Stimulated activated CD8-positive, alpha-beta memory T cell treated with anti-CD3 and anti-CD28 coated beads, Interleukin-15, amount 100 ng/mL, for 48 hours (primary cell): Measurements from ENCODE around the gene RPUSD1.
"Not testable (repeated sequence)": the region's sequence is repeated elsewhere in the genome, so short reads cannot be mapped to it uniquely, and the experiment has no call there.

Experiments
- DNase-seq, 2 donors: peaks; one replicate each; pipeline ENCODE4 v3.0.0-alpha.2; 2020; ENCODE audit warnings: low read depth in 2 of 2

RPUSD1 gene

GRCh38 chr16:766008-766819 is 22.0 kb downstream of the RPUSD1 start:
- no peak for DNase-seq

DNA sequence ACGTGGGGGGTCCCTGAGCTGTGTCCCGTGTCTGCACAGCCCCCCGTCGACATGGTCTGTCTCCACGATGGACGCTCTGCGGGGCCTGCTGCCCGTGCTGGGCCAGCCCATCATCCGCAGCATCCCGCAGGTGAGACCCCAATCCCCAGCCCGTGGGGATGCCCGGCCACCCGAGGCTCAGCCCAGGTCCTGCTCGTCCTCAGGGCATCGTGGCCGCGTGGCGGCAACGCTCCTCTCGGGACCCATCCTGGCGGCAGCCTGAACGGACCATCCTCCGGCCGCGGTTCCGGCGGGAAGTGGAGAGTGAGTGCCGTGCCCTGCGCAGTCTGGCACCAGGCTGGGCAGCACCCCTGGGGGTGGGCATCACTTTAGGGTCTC is 22.7 kb downstream of the RPUSD1 start:
- DNase-seq: no peak

GRCh38 chr16:764848-765487 is 23.2 kb downstream of the RPUSD1 start:
- no peak for DNase-seq

DNA sequence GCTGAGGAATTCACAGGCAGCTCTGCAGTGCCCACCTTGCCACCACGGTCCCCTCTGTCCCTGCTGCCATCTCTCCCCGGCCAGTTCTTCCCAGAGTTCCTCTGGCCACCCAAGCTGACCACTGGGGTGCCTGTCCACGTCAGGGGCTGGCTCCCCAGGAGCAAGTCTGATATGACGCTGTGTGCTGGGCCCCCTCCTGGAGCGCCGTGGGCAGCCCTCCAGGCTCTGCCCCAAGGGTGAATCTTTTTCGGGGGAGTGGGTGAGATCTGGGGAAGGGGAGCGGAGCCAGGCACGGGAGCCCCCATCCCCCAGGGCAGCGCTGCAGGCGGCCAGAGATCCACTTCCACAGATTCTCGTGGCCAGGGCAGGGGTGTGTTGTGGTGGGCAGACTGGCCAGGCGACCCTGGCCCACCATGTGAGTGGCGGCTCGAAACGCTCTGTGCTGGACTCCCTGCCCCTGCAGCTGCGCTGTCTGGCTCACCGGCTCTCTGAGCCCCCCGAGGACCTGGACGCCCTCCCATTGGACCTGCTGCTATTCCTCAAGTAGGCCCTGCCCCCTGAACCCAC is 23.9 kb downstream of the RPUSD1 start:
- no peak for DNase-seq

- no peak for DNase-seq
These were observed 24.6 kb downstream of the RPUSD1 start for GRCh38 chr16:763369-764183.

GRCh38 chr16:762595-763268 is 25.4 kb downstream of the RPUSD1 start:
- DNase-seq: no peak

DNA sequence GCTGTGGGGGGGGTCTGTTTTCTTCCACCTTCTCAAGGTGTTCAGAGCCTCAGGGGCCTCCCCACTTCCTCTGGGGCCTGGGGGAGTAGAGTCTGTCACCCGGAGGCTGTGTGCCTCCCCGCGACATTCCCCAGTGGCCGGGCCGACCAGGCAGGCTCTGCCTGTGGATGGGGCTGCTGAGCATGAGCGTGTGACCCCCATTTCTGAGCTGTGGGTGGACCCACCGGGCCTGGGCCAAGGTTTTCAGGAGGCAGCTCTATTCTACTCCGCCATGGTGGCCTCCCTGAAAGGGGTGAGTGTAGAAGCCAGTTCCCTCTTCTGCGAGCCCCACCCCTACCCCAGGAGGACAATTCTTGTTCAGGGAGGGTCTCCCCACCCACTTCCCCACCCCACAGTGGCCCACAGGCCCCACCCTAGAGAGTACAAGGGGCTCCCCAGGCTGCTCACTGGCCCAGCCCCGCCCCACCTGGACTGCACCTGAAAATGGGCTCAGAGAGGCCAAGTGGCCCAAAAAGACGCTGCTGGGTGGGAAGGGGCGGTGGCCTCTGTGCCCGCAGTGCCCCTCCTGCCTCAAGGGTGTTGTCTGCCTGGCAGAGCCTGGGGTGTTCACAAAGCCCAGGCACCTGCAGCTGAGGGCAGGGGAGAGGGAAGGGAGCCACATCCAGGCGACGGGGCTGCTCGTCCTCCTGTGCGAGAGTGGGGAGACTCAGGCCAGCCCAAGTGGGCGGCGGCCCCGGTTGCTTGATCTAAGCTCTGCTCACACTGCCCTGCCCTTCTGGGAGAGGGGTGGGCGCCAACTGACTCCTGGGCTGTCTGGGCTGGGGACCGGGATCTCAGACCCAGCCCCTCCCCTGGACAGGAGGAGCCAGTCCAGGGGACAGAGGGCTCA is 26.3 kb downstream of the RPUSD1 start:
- no peak for DNase-seq

GRCh38 chr16:760545-761343 is 27.4 kb downstream of the RPUSD1 start, which contains the start of gene MSLN:
MSLN (plus strand) TSS chr16:760734; CDS start chr16:762681, 1,947 bp downstream.
- DNase-seq: no peak

DNA sequence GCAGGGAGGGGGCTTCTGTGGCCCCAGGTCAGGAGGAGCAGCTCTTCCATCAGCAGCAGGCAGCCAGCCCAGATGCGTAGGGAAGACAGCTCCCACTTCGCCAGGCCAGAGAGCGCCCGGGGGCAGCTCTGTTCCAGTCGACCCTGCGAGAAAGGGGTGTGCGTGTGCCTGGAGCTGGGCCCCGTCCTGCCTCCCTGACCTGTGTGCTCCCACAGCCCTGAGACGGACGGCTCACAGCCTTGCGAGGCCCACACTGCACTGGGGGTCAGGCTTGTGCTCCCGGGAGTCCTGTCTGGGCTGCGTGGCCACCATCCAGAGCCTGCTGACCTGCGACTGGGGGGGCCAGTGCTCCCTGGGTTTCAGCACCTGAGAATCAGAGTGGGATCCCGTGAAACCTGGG is 28.1 kb downstream of the RPUSD1 start:
- no peak for DNase-seq

GRCh38 chr16:759110-759910 is 28.9 kb downstream of the RPUSD1 start:
- DNase-seq: no peak

DNA sequence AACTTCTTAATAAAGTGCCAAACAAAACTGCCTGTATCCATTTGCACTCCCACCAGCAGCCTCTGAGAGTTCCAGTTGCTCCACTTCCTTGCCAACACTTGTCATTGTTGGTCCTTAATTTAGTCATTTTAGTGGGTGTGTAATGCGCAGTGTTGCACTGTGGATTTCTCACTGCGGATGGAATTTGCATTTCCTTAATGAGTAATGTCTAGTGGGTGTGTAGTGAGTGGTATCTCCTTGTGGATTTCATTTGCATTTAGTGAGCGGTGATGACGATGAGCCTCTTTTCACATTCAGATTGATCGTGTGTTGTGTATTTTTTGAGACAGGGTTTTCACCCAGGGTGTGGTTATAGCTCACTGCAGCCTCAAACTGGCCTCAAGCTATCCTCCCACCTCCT is 31.8 kb downstream of the RPUSD1 start:
- no peak for DNase-seq

DNA sequence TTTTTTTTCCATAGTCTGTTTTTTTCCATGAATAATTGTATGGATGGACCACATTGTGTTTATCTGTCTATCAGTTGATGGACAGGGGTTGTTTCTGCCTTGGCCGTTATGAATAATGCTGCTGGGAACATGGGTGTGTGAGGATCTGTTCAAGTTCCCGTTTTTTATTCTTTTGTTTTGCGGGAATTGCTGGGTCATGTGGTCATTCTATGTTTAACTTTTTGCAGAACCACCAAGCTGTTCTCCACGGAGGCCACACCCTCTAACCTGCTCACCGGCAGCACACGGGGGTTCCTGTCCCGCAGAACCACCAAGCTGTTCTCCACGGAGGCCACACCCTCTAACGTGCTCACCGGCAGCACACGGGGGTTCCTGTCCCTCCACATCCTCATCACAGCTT is 33.5 kb downstream of the RPUSD1 start:
- no peak for DNase-seq

DNA sequence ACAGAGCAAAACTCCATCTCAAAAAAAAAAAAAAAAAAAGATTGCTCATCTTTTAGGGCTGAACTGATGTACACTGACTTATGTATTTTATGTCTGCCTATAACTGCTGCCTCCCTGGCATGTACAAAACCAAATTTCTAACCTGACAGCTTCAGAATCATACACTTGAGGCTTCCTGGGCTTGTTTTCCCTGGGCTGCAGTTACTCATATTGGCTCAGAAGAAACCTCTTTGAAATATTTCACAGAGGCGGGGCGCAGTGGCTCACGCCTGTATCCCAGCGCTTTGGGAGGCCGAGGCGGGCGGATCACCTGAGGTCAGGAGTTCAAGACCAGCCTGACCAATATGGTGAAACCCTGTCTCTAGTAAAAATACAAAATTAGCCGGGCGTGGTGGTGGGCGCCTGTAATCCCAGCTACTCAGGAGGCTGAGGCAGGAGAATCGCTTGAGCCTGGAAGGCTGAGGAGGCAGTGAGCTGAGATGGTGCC is 34.0 kb downstream of the RPUSD1 start:
- DNase-seq: not testable (repeated sequence)

DNA sequence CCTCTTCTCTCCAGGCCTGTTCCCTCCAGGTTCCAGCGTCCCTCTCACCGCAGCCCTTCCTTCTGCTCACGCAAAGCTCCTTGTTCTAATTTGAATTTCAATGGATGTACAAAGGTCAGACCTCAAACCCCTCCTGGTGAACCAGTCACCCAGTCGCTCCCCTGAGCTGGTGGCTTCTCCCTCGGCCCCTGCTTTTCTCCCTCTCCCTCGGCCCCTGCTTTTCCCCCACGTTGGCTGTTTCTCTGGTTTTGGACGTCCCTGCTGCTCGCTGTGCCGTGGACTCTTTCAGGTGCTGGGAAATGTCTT is 36.2 kb downstream of the RPUSD1 start:
- no peak for DNase-seq

GRCh38 chr16:751152-752006 is 36.8 kb downstream of the RPUSD1 start:
- no peak for DNase-seq

DNA sequence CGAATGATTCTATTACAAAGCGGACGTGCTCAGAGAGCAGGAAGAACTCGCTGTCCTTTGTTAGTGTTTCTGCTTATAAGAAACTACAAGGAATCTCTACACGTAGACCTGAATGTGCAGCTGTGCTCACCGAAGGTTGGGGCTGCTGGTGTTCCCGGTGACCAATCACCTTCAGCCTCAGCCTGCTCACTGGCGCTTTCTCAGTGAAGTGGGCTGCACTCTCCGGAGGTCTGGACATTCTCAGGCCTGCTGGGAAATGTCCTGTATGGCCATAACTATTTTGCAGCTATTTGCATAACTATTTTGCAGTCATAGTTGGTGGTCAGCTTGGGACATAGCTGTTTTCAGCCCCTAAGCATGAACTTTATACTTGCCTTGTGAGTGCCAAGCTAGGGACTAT is 37.7 kb downstream of the RPUSD1 start:
- DNase-seq: no peak

DNA sequence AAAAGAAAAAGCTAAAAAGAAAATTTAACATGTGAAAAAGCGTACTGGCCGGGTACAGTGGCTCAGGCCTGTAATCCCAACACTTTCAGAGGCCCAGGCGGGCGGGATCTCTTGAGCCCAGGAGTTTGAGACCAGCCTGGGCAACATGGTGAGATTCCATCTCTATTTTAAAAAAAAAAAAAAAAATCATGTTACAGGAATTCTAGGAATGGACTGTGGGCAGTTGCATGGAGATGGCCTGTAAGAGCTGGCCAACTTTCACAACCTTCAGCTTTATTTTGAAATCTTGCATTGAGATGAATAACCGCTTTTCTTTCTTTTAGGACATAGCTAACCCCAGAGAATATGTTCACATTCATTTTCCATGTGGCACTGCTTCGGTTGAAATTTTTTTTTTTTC is 39.2 kb downstream of the RPUSD1 start:
- DNase-seq: no peak
